Measurements from ENCODE around the gene E2F2.

Gene E2F2

GRCh38 chr1:23562137-23562876 is 31.3 kb upstream of the E2F2 start:
- DNase-seq, result peak; percentile 99

DNA sequence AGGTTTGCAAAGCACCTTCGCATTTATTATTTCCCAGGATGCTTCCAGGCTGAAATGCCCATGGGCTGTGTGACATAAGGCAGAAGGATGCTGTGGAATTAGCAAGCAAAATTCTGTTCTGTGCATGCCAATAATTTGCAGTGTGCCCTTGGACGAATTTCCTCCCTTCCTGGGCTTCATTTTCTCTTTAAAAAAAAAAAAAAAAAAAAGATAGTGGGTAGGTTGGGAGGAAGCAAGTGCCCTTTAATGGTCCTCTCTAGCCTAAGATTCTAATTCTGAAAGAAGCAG is 30.7 kb upstream of the E2F2 start:
- DNase-seq, result no peak

- DNase-seq, result no peak
These were observed 30.2 kb upstream of the E2F2 start for GRCh38 chr1:23561076-23561812.

- no peak for DNase-seq
These were observed 29.1 kb upstream of the E2F2 start for GRCh38 chr1:23559985-23560741.

- peak; percentile 98 for DNase-seq
These were observed 28.3 kb upstream of the E2F2 start, which contains the start of gene ID3 for GRCh38 chr1:23559136-23559984. Gene ID3 (minus strand): TSS chr1:23559501. CDS start chr1:23559426, 75 bp downstream.

- no peak for DNase-seq
These were observed 27.8 kb upstream of the E2F2 start for GRCh38 chr1:23558872-23559135.

GRCh38 chr1:23558140-23558871 is 27.3 kb upstream of the E2F2 start:
- peak; percentile 86 for DNase-seq

GRCh38 chr1:23557471-23558124 is 26.6 kb upstream of the E2F2 start:
- no peak for DNase-seq

- DNase-seq, result no peak
These were observed 25.8 kb upstream of the E2F2 start for GRCh38 chr1:23556635-23557470.

GRCh38 chr1:23555986-23556634 is 25.1 kb upstream of the E2F2 start:
- DNase-seq, result no peak

DNA sequence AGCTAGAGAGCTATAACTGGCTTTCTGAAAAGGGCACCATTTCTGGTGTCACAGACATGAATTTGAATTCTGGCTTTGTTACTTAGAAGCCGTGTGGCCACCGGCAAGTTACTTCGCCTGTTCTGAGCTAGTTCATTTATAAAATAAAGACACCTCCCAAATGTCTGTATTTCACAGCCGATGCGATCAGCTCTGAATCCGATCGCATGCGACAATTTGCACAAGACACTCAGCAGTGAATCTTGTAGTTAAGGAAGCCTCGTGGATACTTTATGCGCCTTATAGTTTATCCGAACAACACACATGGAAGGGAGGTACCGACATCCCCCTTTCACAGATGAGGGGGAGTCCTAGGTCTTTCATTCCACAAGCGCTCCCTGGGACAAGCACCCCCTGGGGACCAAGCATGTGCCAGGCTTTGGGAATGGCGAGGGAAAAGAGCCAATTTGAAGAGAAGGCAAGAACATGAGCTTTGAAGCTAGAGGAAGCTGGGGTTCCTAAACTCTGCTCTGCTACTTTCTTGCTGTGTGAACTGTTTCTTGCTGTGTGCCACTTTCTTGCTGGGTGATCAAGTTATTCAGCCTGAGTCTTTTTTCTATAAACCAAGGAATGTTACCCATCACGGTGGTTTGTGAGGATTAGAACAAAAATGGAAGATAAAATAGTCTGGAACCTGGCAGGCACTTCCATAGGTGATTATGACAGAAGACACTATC is 24.4 kb upstream of the E2F2 start:
- peak; percentile 74 for DNase-seq

DNA sequence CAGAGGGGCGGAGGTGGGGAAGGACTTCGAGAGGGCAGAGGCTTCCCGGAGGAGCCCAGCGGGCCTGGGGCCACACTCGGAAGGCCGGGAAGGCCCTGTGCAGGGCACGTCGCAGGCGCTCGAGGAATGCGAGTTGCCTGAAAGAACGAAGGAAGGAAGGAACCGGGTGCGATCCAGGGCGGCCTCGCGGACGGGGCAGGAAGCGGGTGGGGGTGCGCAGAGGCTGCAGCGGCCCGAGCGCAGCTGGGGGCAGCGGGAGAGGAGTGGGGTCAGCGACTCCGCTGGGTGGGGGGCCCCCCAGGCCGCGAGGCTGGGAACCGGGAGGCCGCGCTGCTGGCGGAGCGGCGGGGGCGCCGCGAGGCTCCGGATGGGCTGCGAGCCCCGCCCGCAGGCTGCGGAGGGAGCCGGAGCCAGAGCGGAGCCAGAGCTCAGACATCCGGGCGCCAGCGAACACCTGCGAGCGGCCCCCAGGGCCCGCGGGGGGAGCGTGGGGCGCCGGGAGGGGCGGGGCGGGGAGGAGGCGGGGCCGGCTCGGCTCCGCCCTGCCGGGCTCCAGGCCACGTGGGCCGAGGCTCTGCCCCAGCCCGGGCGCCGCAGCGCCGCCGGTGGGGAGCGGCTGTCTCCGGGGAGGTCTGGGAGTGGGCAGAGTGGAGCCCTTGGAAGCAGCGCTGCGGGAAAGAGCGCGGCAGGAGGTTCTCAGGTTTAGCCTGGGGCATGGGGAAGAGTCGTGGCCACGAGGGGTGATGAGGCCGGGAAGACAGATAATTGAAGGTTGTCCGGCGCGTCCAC is 23.6 kb upstream of the E2F2 start:
- DNase-seq, result peak; percentile 93

GRCh38 chr1:23554127-23554480 is 23.1 kb upstream of the E2F2 start:
- no peak for DNase-seq

DNA sequence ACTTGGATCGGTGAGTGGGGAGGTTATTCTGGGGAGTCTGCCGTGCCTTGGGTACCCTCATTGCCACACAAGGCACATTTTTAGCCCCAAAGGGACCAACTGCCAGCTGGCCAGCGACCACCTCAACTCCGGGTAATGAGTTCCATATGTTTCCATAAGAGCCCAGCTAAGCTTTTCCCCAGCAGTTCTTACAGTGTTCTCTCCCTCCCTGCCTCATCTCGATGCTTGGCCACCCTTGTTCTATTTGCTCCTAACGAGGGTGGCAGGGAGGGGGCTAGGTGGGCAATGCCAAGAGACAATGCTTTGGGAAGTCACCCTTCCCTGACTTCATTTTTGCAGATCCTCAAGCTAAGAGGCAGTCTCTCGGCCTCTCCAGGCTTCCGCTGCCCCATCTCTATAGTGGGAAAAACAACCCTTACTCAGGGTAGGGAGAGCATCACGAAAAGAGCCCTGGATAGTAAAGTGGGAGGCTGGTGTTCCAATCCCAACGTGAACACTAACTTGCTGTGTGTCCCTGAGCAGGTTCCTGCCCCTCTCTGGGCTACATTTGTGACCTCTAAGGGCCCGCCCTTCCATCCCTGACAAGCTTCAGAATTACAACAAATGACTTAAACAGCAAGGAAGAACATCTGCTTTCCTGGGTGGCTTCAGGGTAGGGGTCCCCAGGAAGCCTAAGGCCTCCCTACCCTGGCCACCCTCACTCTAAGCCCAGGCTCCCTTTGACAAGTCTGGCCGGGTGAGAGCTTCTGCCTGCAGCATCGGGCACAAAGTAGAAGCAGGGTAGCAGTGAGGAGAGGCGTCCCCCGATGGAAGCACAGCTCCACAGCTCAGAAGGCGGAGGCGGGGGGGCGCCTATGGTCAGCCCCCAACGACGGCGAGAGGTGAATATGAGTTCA is 22.4 kb upstream of the E2F2 start:
- peak; percentile 65 for DNase-seq

DNA sequence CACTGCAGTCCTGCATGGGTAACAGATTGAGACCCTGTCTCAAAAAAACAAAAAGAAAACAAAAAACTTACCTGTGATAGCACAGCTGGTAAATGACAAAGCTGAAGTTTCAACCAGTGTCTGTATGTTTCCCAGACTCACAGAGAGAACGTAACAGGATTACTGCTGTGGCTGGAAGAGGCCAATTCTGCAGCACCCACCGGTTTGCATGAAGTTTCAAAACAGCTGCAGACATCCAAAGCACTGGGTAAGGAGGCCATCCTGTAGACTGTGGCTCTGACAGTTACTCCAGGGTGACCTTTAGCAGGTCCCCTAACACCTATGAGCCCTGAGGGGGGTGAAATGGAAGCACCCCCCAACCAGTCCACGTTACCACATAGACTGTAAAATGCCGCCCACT is 20.8 kb upstream of the E2F2 start:
- no peak for DNase-seq

DNA sequence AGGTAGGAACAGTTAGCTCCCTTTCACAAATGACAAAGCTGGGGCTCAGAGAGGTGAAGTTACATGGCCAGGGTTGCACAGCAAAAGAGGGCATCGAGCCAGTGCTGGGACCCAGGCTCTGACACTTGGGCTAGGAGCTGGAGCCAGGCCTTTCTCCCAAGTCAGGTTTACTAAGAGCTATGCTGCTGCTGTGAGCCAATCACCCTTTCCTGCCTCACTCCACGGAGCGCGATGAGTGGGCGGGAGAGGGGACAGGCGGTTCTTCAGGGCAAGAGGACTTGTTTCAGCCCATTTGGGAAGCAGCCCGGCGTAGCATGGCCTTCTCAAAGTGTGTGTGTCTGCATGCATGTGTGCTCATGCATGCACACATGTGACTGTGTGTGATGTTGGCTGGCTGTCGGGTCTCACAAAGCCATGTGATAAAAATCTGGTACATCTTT is 17.7 kb upstream of the E2F2 start:
- DNase-seq, result no peak

GRCh38 chr1:23546897-23547584 is 16.0 kb upstream of the E2F2 start:
- DNase-seq, result no peak

Data from left hindlimb (tissue), 1 donor.